ACC112 (cell line): ENCODE measurements around the gene MTA3.

Experiments
- H2AFZ ChIP-seq: fragments of 200-600 bp; sonication (generic); one replicate; pipeline ENCODE4 v1.6.0; 2017; ENCODE audit warnings: antibody characterized with exemption, low read length; ENCODE audit not compliant: unreplicated experiment
- H3K27ac ChIP-seq: fragments of 200-600 bp; sonication (generic); 2 replicates; pipeline ENCODE4 v1.5.1; 2014; ENCODE audit warnings: low read depth, mild to moderate bottlenecking, antibody characterized with exemption, low read length, moderate library complexity
- H3K27me3 ChIP-seq: fragments of 200-600 bp; sonication (generic); 2 replicates; pipeline ENCODE4 v1.6.1; 2014; ENCODE audit warnings: mild to moderate bottlenecking, antibody characterized with exemption, low read length, moderate library complexity, mixed read lengths; ENCODE audit not compliant: insufficient read depth
- H3K36me3 ChIP-seq: fragments of 200-600 bp; sonication (generic); 2 replicates; pipeline ENCODE4 v1.6.1; 2016; ENCODE audit warnings: mild to moderate bottlenecking, antibody characterized with exemption, low read length, moderate library complexity, mixed read lengths; ENCODE audit not compliant: insufficient read depth
- H3K4me1 ChIP-seq: fragments of 200-600 bp; sonication (generic); one replicate; pipeline ENCODE4 v1.6.1; 2016; ENCODE audit warnings: low read length, mixed read lengths; ENCODE audit not compliant: insufficient read depth, unreplicated experiment, control insufficient read depth
- H3K4me3 ChIP-seq: fragments of 200-600 bp; sonication (generic); 2 replicates; pipeline ENCODE4 v1.5.1; 2014; ENCODE audit warnings: mild to moderate bottlenecking, low read depth, low read length
- H3K79me2 ChIP-seq: fragments of 200-600 bp; sonication (generic); one replicate; pipeline ENCODE4 v1.6.0; 2016; ENCODE audit warnings: low read length; ENCODE audit not compliant: control insufficient read depth, unreplicated experiment, insufficient read depth

Gene MTA3

DNA sequence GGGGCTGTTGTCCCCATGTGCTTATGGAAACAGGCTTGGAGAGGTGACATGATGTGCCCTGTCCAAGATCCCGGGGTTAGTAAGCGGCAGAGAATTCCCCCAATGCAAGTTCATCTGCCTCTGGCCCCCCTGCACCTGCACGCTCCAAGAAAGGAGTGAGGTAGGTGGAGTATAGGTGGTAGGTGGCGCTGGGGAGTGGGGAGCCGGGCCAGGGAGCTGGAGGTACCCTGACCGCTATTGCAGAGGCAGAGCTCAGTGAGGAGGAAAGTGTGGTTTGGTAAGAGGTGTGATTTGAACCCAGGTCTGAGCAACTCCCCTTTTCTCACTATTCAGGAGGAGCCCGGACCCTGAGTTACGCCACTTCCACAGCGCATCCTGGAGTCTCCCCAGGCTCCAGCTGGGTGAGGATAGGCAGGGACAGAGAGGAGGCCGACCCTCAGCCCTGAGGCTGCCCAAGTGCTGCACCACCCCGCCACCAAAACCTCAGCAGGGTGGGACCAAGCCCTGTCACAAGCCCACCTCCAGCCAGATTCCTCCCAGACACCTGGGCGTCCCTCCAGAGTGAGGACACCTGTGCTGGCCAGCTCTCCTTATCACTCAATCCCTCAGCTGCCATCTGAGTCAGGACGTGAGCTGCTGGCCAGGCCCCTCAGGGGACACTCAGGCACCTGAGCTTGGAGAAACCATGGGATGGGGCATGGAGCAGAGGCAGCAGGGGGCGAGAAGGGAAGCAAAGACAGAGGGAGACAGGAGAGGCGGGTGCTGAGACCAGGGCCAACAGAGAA lies 218.3 kb downstream of the MTA3 start:
- Histone ChIP-seq H2AFZ (no peak overlapping the region), H3K4me3 (no peak overlapping the region), H3K79me2 (no peaks in the 10 kb centered on the region), H3K36me3 (no peaks in the 10 kb centered on the region), H3K4me1 (no peaks in the 10 kb centered on the region), H3K27me3 (peaks cover 11% of the 10 kb centered on the region), H3K27ac (no peak overlapping the region)

- Histone ChIP-seq H3K27ac (no peak overlapping the region), H3K4me1 (no peaks in the 10 kb centered on the region)
Observed at GRCh38 chr2:42787424-42787787, 219.0 kb downstream of the MTA3 start.

DNA sequence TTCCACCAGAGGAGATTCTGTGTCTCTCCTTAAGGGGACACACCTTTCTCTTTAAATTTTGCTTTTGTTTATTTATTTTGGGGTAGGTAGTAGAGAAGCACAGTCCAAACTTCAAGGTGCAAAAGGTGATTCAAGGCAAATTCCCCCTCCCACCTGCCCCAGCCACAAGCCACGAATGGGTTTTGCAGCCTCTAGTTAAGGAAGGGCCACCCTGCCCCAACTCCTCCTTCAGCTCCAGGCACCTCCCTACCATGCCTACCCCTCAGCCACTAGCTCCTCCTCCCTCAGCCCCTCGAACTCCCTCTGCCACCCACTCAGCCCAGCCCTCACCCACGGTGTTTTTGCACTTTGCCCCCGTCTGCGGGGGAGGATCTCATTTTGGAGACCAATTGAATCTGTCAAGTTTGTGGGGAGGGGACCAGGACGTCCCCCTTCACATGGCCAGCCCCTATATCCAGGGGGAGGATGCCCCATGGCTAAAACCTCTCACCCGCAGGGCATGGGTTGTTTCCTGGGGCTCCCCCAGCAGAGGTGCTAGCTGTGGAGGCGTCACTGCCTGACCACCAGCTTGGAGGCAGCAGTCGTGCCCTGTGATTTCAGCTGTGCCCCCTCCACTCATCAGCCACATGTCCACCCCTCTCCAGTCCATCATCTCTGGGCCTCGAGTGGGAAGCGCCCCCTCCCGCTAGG lies 219.5 kb downstream of the MTA3 start:
- Histone ChIP-seq H3K27me3 (peaks cover 22% of the 10 kb centered on the region), H3K4me3 (no peak overlapping the region), H2AFZ (no peak overlapping the region), H3K79me2 (no peaks in the 10 kb centered on the region), H3K36me3 (no peaks in the 10 kb centered on the region), H3K4me1 (no peaks in the 10 kb centered on the region), H3K27ac (no peak overlapping the region)

More at GRCh38 chr2:42787424-42787787, 219.0 kb downstream of the MTA3 start:
- no peaks in the 10 kb centered on the region for H3K79me2 ChIP-seq
- no peak overlapping the region for H3K4me3 ChIP-seq
- H3K27me3 ChIP-seq, result peaks cover 17% of the 10 kb centered on the region
- no peaks in the 10 kb centered on the region for H3K36me3 ChIP-seq
- H2AFZ ChIP-seq, result no peak overlapping the region

GRCh38 chr2:42788478-42788793 lies 220.0 kb downstream of the MTA3 start:
- Histone ChIP-seq H3K27me3 (peaks cover 27% of the 10 kb centered on the region), H3K79me2 (no peaks in the 10 kb centered on the region), H3K4me1 (no peaks in the 10 kb centered on the region), H3K36me3 (no peaks in the 10 kb centered on the region), H2AFZ (no peak overlapping the region), H3K4me3 (no peak overlapping the region), H3K27ac (no peak overlapping the region)

DNA sequence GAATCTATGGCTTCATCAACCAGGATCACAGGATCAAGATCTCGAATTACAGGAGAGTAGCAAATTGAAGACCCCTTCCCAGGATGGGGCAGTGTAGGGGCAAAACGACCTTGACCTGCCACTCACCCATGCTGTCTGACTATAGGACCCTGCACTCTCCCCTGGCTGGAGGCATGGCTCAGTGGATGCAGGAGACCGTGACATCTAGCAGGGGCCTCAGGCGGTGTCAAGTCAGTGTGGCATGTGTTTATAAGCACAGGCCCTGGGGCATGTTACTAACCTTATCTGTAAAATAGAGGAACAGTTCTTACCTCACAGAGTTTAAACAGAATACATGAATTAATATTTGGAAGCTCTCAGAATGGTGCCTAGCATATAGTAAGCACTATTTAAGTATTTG lies 220.4 kb downstream of the MTA3 start:
- Histone ChIP-seq H3K4me3 (no peak overlapping the region), H3K4me1 (no peaks in the 10 kb centered on the region), H3K36me3 (no peaks in the 10 kb centered on the region), H3K27ac (no peak overlapping the region), H3K27me3 (peaks cover 32% of the 10 kb centered on the region), H2AFZ (no peak overlapping the region), H3K79me2 (no peaks in the 10 kb centered on the region)

DNA sequence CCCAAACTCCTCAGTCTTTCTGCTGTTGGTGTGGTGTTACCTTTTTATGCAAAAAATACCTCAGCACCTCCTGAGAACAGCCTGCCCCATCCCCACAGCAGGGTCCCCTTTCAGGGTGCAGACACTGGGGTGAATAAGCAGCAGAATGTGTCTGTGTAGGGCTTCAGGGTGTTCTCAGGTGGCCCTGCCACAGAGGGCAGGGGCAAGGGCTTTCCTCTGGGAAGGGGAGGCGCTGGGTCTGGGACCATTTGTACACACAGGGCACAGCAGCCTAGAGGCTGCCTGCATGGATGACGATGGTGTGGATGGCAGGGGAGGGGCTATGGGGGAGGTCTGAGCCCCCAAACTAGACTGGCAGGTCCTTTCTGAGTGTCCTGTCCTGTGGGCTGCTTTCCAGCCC lies 221.3 kb downstream of the MTA3 start:
- no peaks in the 10 kb centered on the region for H3K79me2 ChIP-seq
- H3K36me3 ChIP-seq, result no peaks in the 10 kb centered on the region
- no peak overlapping the region for H2AFZ ChIP-seq
- no peak overlapping the region for H3K4me3 ChIP-seq
- peaks cover 41% of the 10 kb centered on the region for H3K27me3 ChIP-seq
- no peak overlapping the region for H3K27ac ChIP-seq
- no peaks in the 10 kb centered on the region for H3K4me1 ChIP-seq

DNA sequence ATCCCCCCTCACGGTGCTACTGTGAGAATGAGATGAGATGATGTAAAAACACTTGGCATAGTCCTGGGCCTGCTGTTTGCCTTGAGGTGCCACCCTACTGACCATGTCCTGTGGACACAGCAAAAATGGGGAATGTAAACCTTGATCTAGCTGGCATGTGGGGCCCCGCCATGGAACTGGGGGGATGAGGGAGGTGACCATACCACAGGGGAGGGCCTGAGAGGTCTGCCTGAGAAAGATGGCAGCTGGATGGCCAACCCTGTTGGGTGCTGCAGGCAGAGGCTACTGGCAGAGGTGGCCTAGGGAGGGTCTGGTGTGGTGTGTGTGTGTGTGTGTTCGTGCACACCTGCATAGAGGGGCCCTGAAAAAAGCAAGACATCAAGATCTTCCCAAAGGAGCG lies 223.2 kb downstream of the MTA3 start:
- H3K27me3 ChIP-seq, result peaks cover 44% of the 10 kb centered on the region
- no peak overlapping the region for H3K27ac ChIP-seq
- H3K36me3 ChIP-seq, result no peaks in the 10 kb centered on the region
- no peaks in the 10 kb centered on the region for H3K4me1 ChIP-seq
- H2AFZ ChIP-seq, result no peak overlapping the region
- H3K79me2 ChIP-seq, result no peaks in the 10 kb centered on the region
- H3K4me3 ChIP-seq, result no peak overlapping the region

- no peak overlapping the region for H3K27ac ChIP-seq
- H3K4me1 ChIP-seq, result no peaks in the 10 kb centered on the region
- no peaks in the 10 kb centered on the region for H3K79me2 ChIP-seq
- no peaks in the 10 kb centered on the region for H3K36me3 ChIP-seq
- peak overlapping the region; percentile 58 for H3K4me3 ChIP-seq
- peaks cover 44% of the 10 kb centered on the region for H3K27me3 ChIP-seq
- H2AFZ ChIP-seq, result no peak overlapping the region
Observed at GRCh38 chr2:42792087-42792582, 223.7 kb downstream of the MTA3 start.

DNA sequence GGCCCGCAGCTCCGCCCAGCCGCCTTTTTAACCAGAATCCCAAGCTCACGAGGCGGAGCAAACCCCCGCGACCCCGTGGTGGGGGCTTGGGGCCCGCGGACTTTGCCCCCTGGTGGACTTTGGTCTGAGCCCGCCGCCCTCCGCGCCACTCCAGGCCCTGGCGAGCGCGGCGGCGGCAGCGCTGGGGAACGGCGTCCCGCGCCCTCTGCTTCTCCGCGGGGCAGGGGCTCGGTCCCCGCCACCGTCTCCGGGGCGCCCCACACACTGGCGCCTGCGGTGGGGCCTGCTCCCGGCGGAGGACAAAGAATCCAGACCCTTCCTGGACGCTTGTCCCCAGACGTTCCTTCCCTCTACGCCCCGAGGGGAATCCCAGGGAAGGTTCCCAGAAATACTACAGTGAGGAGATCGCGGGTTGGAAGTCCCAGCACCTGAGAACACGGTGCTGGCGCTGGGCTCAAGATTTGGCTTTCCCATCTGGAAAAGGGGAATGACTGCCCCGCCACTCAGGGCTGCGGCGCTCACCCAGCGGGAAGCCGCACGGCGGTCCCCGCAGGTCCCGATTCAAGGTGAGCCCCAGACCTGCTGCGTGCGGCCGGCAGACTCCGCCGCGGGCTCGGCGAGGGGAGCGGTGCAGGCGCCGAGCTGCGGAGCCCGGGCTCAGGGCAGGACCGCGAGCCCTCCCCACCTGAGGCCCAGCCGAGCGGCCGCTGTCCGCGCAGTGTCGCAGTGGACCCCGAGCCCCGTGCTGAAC lies 224.3 kb downstream of the MTA3 start, which contains the start of gene HAAO:
Gene HAAO, minus strand, starts transcription at position 1 of the 751 bp plus-strand sequence. CDS start 47 bp downstream, outside the sequence.
- Histone ChIP-seq H3K27me3 (peaks cover 44% of the 10 kb centered on the region), H2AFZ (peak within 1 kb of the TSS; percentile 2), H3K4me3 (peak within 1 kb of the TSS; percentile 58), H3K36me3 (no peaks in the 10 kb centered on the region), H3K27ac (no peak within 1 kb of the TSS), H3K79me2 (no peaks in the 10 kb centered on the region), H3K4me1 (no peaks in the 10 kb centered on the region)

- H2AFZ ChIP-seq, result no peak overlapping the region
- no peaks in the 10 kb centered on the region for H3K4me1 ChIP-seq
- no peak overlapping the region for H3K27ac ChIP-seq
- peaks cover 44% of the 10 kb centered on the region for H3K27me3 ChIP-seq
- H3K36me3 ChIP-seq, result no peaks in the 10 kb centered on the region
- no peaks in the 10 kb centered on the region for H3K79me2 ChIP-seq
- H3K4me3 ChIP-seq, result peak overlapping the region; percentile 58; the same call in 1 of the 2 replicates
Observed at GRCh38 chr2:42793334-42794270, 225.2 kb downstream of the MTA3 start.
